GM19372 (cell line): ENCODE measurements around the gene MANF.

Source experiments
- ATAC-seq: cut with Tn5 transposase; IDR thresholded peaks from one replicate; pipeline ENCODE4 v1.9.1; 2021; ENCODE audit warnings: mild to moderate bottlenecking, low read depth, moderate library complexity; ENCODE audit not compliant: unreplicated experiment

MANF gene

DNA sequence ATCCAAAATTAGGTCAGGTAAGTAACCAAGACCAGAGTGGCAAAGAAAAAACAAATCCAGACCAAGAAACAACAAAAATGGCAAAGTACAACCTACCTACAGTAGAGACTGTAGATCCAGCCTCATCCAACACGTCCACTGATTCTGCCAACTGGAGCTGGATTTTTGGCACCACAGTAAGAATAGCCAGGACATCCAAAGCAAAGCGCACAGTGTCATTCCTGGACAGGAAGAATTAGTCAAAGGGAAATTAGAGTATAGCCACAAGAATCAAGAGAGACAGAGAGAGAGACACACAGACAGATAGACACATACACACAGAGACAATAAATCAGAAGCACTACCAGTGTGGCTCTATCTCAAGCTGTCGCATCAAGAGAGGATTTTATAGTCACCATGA lies 37.1 kb downstream of the MANF start:
- ATAC-seq = no peak

DNA sequence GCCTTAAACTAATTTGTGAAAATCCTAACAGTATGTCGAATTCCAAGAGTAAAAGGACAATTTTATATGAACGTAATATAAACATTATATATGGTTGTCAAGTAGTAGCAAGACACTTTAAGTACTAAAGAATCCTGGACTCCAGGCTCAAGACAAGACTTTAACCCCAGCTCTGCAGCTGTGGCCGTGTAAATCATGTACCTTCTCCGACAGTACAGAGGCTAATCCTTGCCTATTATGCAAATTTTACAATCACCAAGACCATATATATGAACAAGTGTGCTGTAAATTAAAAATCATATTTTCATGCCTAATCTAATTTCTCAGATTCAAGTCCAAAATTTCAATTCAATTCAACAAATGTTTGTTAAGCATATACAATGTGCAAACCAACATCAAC lies 41.8 kb downstream of the MANF start:
- ATAC-seq = no peak

DNA sequence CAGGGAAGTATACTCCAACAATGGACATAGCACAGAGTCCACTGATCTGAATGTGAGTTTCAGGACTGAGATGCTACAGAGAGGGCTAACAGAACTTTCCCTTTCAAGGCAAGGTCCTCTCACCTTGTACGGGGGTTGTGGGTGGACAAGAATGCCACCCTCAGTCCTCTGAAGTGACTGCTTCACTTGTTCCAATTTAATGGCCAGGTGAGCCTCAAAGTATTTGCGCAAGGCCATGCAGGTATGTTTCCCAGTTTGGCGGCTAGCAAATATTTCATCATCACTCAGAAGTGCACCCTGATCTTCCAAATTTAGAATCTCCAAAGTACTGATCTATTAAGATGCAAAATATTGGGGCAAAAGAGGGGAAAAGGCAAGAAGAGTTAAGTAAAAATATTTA lies 44.0 kb downstream of the MANF start:
- no peak for ATAC-seq

DNA sequence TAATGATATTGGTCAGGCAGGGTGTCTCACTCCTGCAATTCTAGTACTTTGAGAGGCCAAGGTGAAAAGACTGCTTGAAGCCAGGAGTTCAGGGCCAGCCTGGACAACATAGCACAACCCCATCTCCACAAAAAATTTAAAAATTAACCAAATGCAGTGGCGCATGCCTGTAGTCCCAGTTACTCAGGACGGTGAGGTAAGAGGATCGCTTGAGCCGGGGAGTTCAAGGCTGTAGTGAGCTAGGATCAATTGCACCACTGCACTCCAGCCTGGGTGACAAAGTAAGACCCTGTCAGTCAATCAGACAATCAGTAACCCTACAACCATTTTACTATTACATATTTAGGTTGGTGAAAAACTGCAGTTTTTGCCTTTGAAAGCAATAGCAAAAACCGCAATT lies 49.0 kb downstream of the MANF start:
- ATAC-seq = no peak

DNA sequence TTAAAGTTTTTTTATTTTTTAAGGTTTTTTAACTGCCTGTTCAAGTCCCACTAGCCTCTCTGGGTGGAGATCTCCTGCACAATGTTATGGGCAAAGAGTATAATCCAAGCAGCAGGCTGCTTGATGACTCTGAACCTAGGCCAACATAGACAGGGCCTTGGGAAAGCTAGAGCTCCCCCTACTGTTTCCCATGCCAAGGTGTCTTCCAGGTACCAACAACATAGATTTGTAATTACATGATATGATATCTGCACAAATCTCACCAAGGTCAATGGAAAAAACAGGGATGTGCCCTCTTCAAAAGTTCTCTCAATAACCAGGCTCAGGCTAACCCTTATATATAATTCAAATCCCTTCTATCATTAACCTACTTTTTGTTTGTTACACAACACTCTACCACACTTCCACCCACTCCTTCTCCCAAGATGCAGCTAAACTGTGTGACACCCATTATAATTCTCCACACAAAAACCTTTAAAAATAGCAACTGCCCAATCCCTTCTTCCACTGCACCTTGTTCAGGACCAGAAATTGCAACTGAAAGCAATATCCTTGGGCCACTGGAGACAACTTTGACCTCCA lies 49.7 kb downstream of the MANF start:
- no peak for ATAC-seq

DNA sequence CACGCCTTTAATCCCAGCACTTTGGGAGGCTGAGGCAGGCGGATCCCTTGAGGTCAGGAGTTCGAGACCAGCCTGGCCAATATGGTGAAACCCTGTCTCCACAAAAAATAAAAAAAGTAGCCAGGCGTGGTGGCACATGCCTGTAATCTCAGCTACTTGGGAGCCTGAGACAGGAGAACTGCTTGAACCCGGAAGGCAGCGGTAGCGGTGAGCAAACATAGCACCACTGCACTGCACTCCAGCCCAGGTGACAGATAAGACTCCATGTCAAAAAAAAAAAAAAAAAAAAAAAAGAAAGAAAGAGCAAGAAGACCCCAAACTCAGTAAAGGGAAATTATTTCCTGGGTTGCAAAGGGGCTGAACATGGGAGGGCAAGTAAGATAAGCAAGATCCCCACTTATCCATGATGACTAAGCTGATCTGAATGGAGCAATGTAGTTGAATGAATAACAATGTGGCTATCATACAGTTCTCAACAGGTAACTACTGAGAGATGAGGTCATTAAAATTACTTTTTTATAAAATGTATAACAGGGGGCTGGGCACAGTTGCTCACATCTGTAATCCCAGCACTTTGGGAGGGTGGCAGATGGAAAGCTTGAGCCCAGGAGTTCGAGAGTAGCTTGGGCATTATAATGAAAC lies 52.0 kb downstream of the MANF start:
- no peak for ATAC-seq
